SHP77 treated with DMSO at 0.1 percent for 48 hours (cell line): Measurements from ENCODE around the gene CCBE1.
"Not testable (repeated sequence)": the region's sequence is repeated elsewhere in the genome, so short reads cannot be mapped to it uniquely, and the experiment has no call there.

Source experiments
- DNase-seq: peaks from one replicate; lab custom pipeline; 2025; lab: John Stamatoyannopoulos, UW

Gene CCBE1

GRCh38 chr18:59681521-59682004 is 15.7 kb downstream of the CCBE1 start:
- no peak for DNase-seq

- DNase-seq: no peak
Observed at GRCh38 chr18:59681051-59681450, 16.2 kb downstream of the CCBE1 start.

- DNase-seq: no peak
Observed at GRCh38 chr18:59675346-59675745, 21.9 kb downstream of the CCBE1 start.

- DNase-seq: no peak
Observed at GRCh38 chr18:59674903-59675270, 22.3 kb downstream of the CCBE1 start.

GRCh38 chr18:59674186-59674902 is 22.9 kb downstream of the CCBE1 start:
- no peak for DNase-seq

- DNase-seq: peak; percentile 12
Observed at GRCh38 chr18:59672235-59672711, 24.9 kb downstream of the CCBE1 start.

- DNase-seq: no peak
Observed at GRCh38 chr18:59671551-59671950, 25.7 kb downstream of the CCBE1 start.

GRCh38 chr18:59669872-59670657 is 27.2 kb downstream of the CCBE1 start:
- DNase-seq: no peak

- DNase-seq: no peak
Observed at GRCh38 chr18:59667488-59667887, 29.7 kb downstream of the CCBE1 start.

- not testable (repeated sequence) for DNase-seq
Observed at GRCh38 chr18:59666007-59666402, 31.2 kb downstream of the CCBE1 start.

- DNase-seq: no peak
Observed at GRCh38 chr18:59665057-59666006, 31.9 kb downstream of the CCBE1 start.

- no peak for DNase-seq
Observed at GRCh38 chr18:59664329-59664728, 32.9 kb downstream of the CCBE1 start.

GRCh38 chr18:59663096-59663495 is 34.1 kb downstream of the CCBE1 start:
- DNase-seq: no peak

GRCh38 chr18:59661891-59662701 is 35.1 kb downstream of the CCBE1 start:
- DNase-seq: no peak

- DNase-seq: no peak
Observed at GRCh38 chr18:59660786-59661743, 36.2 kb downstream of the CCBE1 start.

- no peak for DNase-seq
Observed at GRCh38 chr18:59660366-59660765, 36.9 kb downstream of the CCBE1 start.

GRCh38 chr18:59659508-59660170 is 37.6 kb downstream of the CCBE1 start:
- DNase-seq: no peak

GRCh38 chr18:59658941-59659340 is 38.3 kb downstream of the CCBE1 start:
- no peak for DNase-seq

- no peak for DNase-seq
Observed at GRCh38 chr18:59657012-59657411, 40.2 kb downstream of the CCBE1 start.
